Measurements from ENCODE around the gene INVS.
"Not testable (repeated sequence)": the region's sequence is repeated elsewhere in the genome, so short reads cannot be mapped to it uniquely, and the experiment has no call there.

The INVS gene

GRCh38 chr9:100281676-100282387, 182.8 kb downstream of the INVS start:
- no peak for DNase-seq

GRCh38 chr9:100282388-100282719, 183.3 kb downstream of the INVS start:
- no peak for DNase-seq

GRCh38 chr9:100284247-100284646, 185.2 kb downstream of the INVS start:
- DNase-seq: no peak

GRCh38 chr9:100285080-100285479, 186.0 kb downstream of the INVS start:
- DNase-seq: no peak

- no peak for DNase-seq
Measured at GRCh38 chr9:100285601-100286000, 186.6 kb downstream of the INVS start.

- no peak for DNase-seq
Measured at GRCh38 chr9:100286257-100286656, 187.2 kb downstream of the INVS start.

- DNase-seq: no peak
Measured at GRCh38 chr9:100287186-100287585, 188.1 kb downstream of the INVS start.

- DNase-seq: no peak
Measured at GRCh38 chr9:100290714-100291113, 191.7 kb downstream of the INVS start.

- DNase-seq: no peak
Measured at GRCh38 chr9:100292414-100292813, 193.4 kb downstream of the INVS start.

- DNase-seq: no peak
Measured at GRCh38 chr9:100294341-100294740, 195.3 kb downstream of the INVS start.

GRCh38 chr9:100294806-100295205, 195.8 kb downstream of the INVS start:
- no peak for DNase-seq

- DNase-seq: no peak
Measured at GRCh38 chr9:100295240-100295639, 196.2 kb downstream of the INVS start.

GRCh38 chr9:100296407-100296806, 197.4 kb downstream of the INVS start:
- no peak for DNase-seq

GRCh38 chr9:100298378-100298777, 199.3 kb downstream of the INVS start:
- no peak for DNase-seq

- no peak for DNase-seq
Measured at GRCh38 chr9:100303747-100304146, 204.7 kb downstream of the INVS start.

GRCh38 chr9:100306283-100306682, 207.2 kb downstream of the INVS start:
- no peak for DNase-seq

- DNase-seq: peak; percentile 36 to 71
Measured at GRCh38 chr9:100307080-100307479, 208.0 kb downstream of the INVS start.

- DNase-seq: no peak
Measured at GRCh38 chr9:100308965-100309564, 210.0 kb downstream of the INVS start.

GRCh38 chr9:100309992-100310391, 210.9 kb downstream of the INVS start:
- no peak for DNase-seq

GRCh38 chr9:100315561-100315960, 216.5 kb downstream of the INVS start:
- no peak for DNase-seq

GRCh38 chr9:100317706-100318105, 218.7 kb downstream of the INVS start:
- DNase-seq: no peak

- peak; percentile 15 to 38 for DNase-seq
Measured at GRCh38 chr9:100322954-100323536, 224.0 kb downstream of the INVS start.

- DNase-seq: no peak
Measured at GRCh38 chr9:100324594-100325200, 225.7 kb downstream of the INVS start.

- DNase-seq: not testable (repeated sequence)
Measured at GRCh38 chr9:100338736-100339135, 239.7 kb downstream of the INVS start.

Data from NCI-H2081 (cell line).